ENCODE data around the gene TK2. TPM values are rescaled to one million over a fixed set of nuclear protein-coding genes. Genes with fewer than 3 reads are reported as not detected.

The TK2 gene
- total RNA-seq, 1 donor from 2014 or later, result 18.6 TPM

- no peak overlapping the region for H3K4me3 ChIP-seq
- no peak for TF ChIP-seq CTCF (IDR thresholded peaks at IDR 0.05; ENCODE audit: borderline replicate concordance)
Measured at GRCh38 chr16:66537236-66537635, 12.7 kb downstream of the TK2 start.

DNA sequence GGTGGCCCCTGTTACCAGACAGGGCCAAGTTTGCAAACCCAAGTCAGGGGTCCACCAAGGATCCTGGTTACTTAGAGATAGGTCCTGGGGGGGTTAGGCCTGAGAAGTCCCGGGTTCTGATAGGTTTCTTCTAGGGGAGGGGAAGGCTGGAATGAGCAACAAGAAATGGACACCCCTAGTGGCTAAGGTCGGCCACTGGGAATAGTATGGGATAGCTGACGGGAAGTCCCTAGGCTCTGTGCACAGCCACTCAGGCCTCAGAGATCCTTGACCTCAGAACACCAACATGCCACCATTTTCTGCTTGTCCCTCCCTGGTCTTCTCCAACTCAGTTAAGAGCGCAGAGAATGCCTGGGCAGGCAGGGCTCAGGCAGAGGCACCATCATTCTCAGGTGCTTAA, 13.4 kb downstream of the TK2 start:
- no peak for DNase-seq
- H3K36me3 ChIP-seq, result peaks cover 80% of the 10 kb centered on the region
- H3K27ac ChIP-seq (replicated peaks), result no peak overlapping the region
- no peaks in the 10 kb centered on the region for H3K9me3 ChIP-seq (replicated peaks)
- intact Hi-C loops (cut with micrococcal nuclease), result no loop called here
- peaks cover 17% of the 10 kb centered on the region for H3K4me1 ChIP-seq
- TF ChIP-seq CTCF (IDR thresholded peaks at IDR 0.05; ENCODE audit: borderline replicate concordance), result no peak
- no peak overlapping the region for H3K4me3 ChIP-seq
- no peaks in the 10 kb centered on the region for H3K27me3 ChIP-seq (ENCODE audit: low read depth)

More at GRCh38 chr16:66537236-66537635, 12.7 kb downstream of the TK2 start:
- intact Hi-C loops (cut with micrococcal nuclease), result no loop called here
- Histone ChIP-seq H3K4me1 (peaks cover 24% of the 10 kb centered on the region), H3K9me3 (replicated peaks) (no peaks in the 10 kb centered on the region), H3K27me3 (ENCODE audit: low read depth) (no peaks in the 10 kb centered on the region), H3K36me3 (peaks cover 78% of the 10 kb centered on the region), H3K27ac (replicated peaks) (no peak overlapping the region)
- DNase-seq, result no peak

GRCh38 chr16:66534376-66534799, 15.5 kb downstream of the TK2 start:
- Histone ChIP-seq H3K36me3 (peaks cover 80% of the 10 kb centered on the region), H3K27me3 (ENCODE audit: low read depth) (no peaks in the 10 kb centered on the region), H3K4me1 (peaks cover 17% of the 10 kb centered on the region), H3K27ac (replicated peaks) (no peak overlapping the region), H3K4me3 (no peak overlapping the region), H3K9me3 (replicated peaks) (no peaks in the 10 kb centered on the region)
- intact Hi-C loops (cut with micrococcal nuclease), result no loop called here
- DNase-seq, result no peak
- no peak for TF ChIP-seq CTCF (IDR thresholded peaks at IDR 0.05; ENCODE audit: borderline replicate concordance)

DNA sequence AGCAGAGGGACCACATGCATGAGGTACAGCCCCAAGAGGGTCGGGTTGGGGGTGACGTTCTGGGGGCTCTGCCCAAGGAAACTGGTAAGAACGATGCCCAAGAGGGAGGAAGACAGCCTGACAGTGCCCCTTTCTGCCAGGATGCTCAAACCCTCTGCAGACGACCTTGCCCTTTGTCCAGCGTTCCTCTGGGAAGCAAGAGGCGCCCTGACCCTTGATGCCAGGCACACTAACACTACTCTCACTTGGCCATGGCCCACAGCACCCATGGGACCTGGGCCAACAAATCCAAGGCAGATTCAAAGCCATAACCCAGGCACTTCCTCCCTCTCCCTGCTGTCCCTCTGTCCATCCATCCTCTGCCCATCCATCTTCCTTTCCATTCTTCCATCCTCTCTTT, 20.4 kb downstream of the TK2 start:
- peaks cover 82% of the 10 kb centered on the region for H3K36me3 ChIP-seq
- no peak for DNase-seq
- no peaks in the 10 kb centered on the region for H3K27me3 ChIP-seq (ENCODE audit: low read depth)
- TF ChIP-seq CTCF (IDR thresholded peaks at IDR 0.05; ENCODE audit: borderline replicate concordance), result no peak
- intact Hi-C loops (cut with micrococcal nuclease), result no loop called here
- H3K4me3 ChIP-seq, result no peak overlapping the region
- H3K9me3 ChIP-seq (replicated peaks), result no peaks in the 10 kb centered on the region
- peaks cover 16% of the 10 kb centered on the region for H3K4me1 ChIP-seq
- H3K27ac ChIP-seq (replicated peaks), result no peak overlapping the region

DNA sequence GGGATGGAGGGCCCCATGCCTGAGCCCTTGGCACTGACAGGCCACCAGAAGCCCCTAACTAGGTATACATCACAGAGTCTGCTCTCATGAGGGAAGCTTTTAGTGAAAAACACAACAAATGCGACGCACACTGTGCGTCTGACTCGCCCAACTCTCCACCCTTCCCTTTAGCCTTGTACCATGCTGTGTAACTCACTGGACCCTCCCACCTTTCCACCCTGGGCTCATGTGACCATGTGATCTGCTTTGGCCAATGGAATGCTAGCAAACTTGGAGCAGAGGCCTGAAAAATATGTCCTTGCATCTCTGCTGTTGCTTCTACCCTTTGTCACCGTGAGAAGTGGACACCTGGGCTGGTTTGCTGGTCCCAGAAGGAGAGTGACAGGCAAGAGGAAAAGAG, 21.6 kb downstream of the TK2 start:
- no peak for DNase-seq
- intact Hi-C loops (cut with micrococcal nuclease), result no loop called here
- H3K27ac ChIP-seq (replicated peaks), result no peak overlapping the region
- no peak for TF ChIP-seq CTCF (IDR thresholded peaks at IDR 0.05; ENCODE audit: borderline replicate concordance)
- H3K9me3 ChIP-seq (replicated peaks), result no peaks in the 10 kb centered on the region
- no peak overlapping the region for H3K4me3 ChIP-seq
- H3K4me1 ChIP-seq, result peaks cover 22% of the 10 kb centered on the region
- H3K27me3 ChIP-seq (ENCODE audit: low read depth), result no peaks in the 10 kb centered on the region
- peaks cover 80% of the 10 kb centered on the region for H3K36me3 ChIP-seq
